ENCODE data around the gene AGAP1.
"Not testable (repeated sequence)": the region's sequence is repeated elsewhere in the genome, so short reads cannot be mapped to it uniquely, and the experiment has no call there.

Gene AGAP1

GRCh38 chr2:236088368-236089057, 594.7 kb downstream of the AGAP1 start:
- DNase-seq: no peak

GRCh38 chr2:236089271-236090026, 595.6 kb downstream of the AGAP1 start:
- DNase-seq: no peak

- DNase-seq: no peak
Observed at GRCh38 chr2:236090027-236090382, 596.2 kb downstream of the AGAP1 start.

- not testable (repeated sequence) for DNase-seq
Observed at GRCh38 chr2:236090826-236091225, 597.0 kb downstream of the AGAP1 start.

- DNase-seq: no peak
Observed at GRCh38 chr2:236092714-236093113, 598.9 kb downstream of the AGAP1 start.

GRCh38 chr2:236093134-236093533, 599.3 kb downstream of the AGAP1 start:
- DNase-seq: no peak

- DNase-seq: no peak
Observed at GRCh38 chr2:236095504-236095903, 601.7 kb downstream of the AGAP1 start.

GRCh38 chr2:236101311-236101950, 607.6 kb downstream of the AGAP1 start:
- DNase-seq: no peak

- DNase-seq: no peak
Observed at GRCh38 chr2:236102971-236103370, 609.1 kb downstream of the AGAP1 start.

GRCh38 chr2:236103981-236104380, 610.1 kb downstream of the AGAP1 start:
- no peak for DNase-seq

GRCh38 chr2:236105955-236106607, 612.2 kb downstream of the AGAP1 start:
- no peak for DNase-seq

GRCh38 chr2:236106761-236107160, 612.9 kb downstream of the AGAP1 start:
- no peak for DNase-seq

- no peak for DNase-seq
Observed at GRCh38 chr2:236107536-236107935, 613.7 kb downstream of the AGAP1 start.

- no peak for DNase-seq
Observed at GRCh38 chr2:236107942-236108625, 614.2 kb downstream of the AGAP1 start.

- DNase-seq: no peak
Observed at GRCh38 chr2:236109061-236109460, 615.2 kb downstream of the AGAP1 start.

- no peak for DNase-seq
Observed at GRCh38 chr2:236109473-236109872, 615.6 kb downstream of the AGAP1 start.

GRCh38 chr2:236112466-236112865, 618.6 kb downstream of the AGAP1 start:
- no peak for DNase-seq

GRCh38 chr2:236113425-236113824, 619.6 kb downstream of the AGAP1 start:
- DNase-seq: no peak

- DNase-seq: no peak
Observed at GRCh38 chr2:236113948-236114347, 620.1 kb downstream of the AGAP1 start.

GRCh38 chr2:236114959-236115358, 621.1 kb downstream of the AGAP1 start:
- no peak for DNase-seq

- DNase-seq: no peak
Observed at GRCh38 chr2:236117401-236117800, 623.6 kb downstream of the AGAP1 start.

- DNase-seq: no peak
Observed at GRCh38 chr2:236117861-236118269, 624.0 kb downstream of the AGAP1 start.

- no peak for DNase-seq
Observed at GRCh38 chr2:236119003-236119402, 625.2 kb downstream of the AGAP1 start.
